ENCODE data around the gene MFSD12.
A peak's percentile ranks its signal among the peaks of the same experiment; 100 is the strongest.

MFSD12 gene

DNA sequence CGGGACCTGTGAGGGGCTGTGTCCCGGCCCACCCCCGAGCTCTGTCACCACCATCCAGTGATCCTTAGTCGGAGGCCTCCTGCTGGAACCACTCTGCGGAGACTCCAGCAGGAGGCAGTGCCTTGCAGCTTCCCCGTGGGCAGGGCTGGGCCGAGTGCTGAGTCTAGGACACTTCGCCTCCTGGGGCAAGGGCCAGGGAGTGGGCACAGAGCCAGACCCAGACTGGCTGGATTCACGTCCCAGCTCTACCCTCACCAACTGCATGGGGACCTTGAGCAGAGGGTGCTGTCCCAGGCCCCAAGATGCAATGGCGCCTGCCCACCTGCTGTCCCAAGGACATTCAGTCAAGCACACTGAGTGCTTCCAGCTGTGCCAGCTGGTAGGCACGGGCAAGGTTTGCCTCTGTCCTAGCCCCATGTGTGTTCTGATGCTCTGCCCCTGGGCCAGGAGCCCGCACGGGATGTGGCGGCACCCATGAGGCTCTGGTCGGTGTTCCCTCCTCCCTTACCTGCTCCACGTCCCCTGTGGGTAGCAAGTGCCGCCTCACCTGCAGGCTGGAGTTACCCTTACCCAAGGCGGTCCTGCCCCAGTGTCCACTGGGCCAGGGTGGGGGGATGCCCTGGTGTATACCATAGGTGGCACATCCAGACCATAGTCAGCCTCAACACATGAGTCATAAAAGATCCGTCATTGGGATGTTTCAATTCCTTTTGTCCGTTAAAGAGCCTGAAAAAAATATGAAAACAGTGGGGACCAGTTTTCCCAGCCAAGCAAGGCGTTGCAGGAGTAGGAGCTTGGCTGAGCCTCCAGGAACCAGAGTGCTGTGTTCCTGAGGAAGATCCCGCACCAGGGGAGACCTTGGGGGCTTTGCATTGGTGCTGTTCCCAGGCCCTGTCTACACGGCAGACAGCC is 43.9 kb downstream of the MFSD12 start:
- no peak overlapping the region for H3K27ac ChIP-seq

DNA sequence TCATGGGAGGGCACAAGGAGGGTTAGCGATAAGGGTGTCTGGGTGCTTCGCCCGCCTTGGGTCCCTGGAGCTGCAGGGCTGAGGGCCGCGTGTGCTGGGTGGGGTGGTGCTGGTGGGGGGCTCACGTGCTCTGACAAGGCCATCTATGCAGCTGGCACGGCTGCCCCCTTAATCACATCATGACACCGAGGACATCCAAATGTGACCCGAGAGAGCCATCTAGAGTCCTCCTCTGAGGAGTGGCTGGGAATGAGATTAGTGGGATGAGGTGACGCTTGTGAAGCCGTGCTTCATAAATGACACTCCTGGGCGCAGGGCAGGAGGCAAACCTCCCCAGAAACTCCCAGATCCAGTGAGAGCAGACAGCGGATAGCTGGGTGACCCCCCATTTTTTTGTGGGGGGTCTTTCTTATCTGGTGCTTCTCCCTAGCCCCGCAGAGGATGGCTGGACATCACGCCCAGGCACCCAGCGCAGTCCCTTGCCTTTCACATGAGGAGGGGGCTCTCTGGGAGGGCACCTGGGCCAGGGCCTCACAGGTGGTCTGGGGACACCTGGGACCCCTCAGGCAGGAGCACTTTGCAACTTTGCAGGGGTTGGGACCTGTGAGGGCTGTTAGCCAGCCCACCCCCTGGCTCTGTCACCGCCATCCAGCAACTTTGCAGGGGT is 44.7 kb downstream of the MFSD12 start:
- peaks cover 14% of the 10 kb centered on the region for H3K36me3 ChIP-seq (replicated peaks)
- no peaks in the 10 kb centered on the region for H3K27me3 ChIP-seq (replicated peaks)
- in situ Hi-C loops (cut with HindIII; ENCODE audit: low pct_ligation_motif_present, low sequenced_read_pairs), result no loop called here
- TF ChIP-seq, protein P1, sequence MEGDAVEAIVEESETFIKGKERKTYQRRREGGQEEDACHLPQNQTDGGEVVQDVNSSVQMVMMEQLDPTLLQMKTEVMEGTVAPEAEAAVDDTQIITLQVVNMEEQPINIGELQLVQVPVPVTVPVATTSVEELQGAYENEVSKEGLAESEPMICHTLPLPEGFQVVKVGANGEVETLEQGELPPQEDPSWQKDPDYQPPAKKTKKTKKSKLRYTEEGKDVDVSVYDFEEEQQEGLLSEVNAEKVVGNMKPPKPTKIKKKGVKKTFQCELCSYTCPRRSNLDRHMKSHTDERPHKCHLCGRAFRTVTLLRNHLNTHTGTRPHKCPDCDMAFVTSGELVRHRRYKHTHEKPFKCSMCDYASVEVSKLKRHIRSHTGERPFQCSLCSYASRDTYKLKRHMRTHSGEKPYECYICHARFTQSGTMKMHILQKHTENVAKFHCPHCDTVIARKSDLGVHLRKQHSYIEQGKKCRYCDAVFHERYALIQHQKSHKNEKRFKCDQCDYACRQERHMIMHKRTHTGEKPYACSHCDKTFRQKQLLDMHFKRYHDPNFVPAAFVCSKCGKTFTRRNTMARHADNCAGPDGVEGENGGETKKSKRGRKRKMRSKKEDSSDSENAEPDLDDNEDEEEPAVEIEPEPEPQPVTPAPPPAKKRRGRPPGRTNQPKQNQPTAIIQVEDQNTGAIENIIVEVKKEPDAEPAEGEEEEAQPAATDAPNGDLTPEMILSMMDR (IDR thresholded peaks at IDR 0.05; ENCODE audit: low read depth, low read length, missing control alignments), result no peak
- no peak overlapping the region for H3K4me3 ChIP-seq (ENCODE audit: low read depth, low read length)
- no peak for DNase-seq
- no peak overlapping the region for H3K27ac ChIP-seq

More for the DNA sequence above, 43.9 kb downstream of the MFSD12 start:
- in situ Hi-C loops (cut with HindIII; ENCODE audit: low pct_ligation_motif_present, low sequenced_read_pairs), result no loop called here
- H3K27me3 ChIP-seq (replicated peaks), result no peaks in the 10 kb centered on the region
- no peak overlapping the region for H3K4me3 ChIP-seq (ENCODE audit: low read depth, low read length)
- H3K36me3 ChIP-seq (replicated peaks), result peaks cover 14% of the 10 kb centered on the region
- DNase-seq, result no peak
- TF ChIP-seq, protein P1 (IDR thresholded peaks at IDR 0.05; ENCODE audit: low read depth, low read length, missing control alignments), result peak; percentile 28

DNA sequence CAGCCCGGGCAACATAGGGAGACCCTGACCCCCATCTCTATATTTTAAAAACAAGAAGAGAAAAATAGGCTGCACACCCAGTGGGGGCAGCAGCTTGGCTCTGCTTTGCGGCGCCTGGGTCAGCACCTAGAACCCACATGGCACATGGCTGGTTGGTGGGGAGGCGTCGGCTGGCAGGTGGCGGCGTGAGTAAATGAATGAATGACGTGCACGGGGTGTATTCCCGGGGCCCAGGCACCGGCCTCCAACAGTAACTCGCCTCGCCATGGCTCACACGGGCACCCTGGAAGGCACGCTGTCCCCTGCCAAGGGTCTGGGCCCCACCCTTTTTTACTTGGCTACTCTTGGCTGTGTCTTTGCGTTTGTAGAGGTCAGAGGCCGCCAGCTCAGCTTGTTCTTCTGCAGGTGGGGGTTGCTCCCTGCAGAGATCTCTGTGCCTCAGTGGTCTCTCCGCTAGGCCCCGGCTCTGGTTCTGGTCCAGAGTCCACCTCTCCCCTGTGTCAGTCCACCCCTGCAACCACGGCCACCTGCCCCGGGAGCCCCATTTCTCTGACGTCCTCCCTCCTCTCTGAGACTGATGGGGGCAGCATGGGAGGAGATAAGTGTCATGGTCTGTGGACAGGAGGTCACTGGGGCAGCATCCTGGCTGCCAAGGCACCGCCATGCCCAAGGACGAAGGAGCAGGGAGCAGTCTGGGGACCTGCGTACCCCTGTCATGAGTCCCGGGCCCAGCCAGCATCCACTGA is 45.7 kb downstream of the MFSD12 start:
- no peak for DNase-seq
- Histone ChIP-seq H3K4me3 (ENCODE audit: low read depth, low read length) (no peak overlapping the region), H3K27ac (no peak overlapping the region), H3K27me3 (replicated peaks) (no peaks in the 10 kb centered on the region), H3K36me3 (replicated peaks) (peaks cover 14% of the 10 kb centered on the region)
- TF ChIP-seq, protein P1 (IDR thresholded peaks at IDR 0.05; ENCODE audit: low read depth, low read length, missing control alignments), result no peak
- in situ Hi-C loops (cut with HindIII; ENCODE audit: low pct_ligation_motif_present, low sequenced_read_pairs), result no loop called here

DNA sequence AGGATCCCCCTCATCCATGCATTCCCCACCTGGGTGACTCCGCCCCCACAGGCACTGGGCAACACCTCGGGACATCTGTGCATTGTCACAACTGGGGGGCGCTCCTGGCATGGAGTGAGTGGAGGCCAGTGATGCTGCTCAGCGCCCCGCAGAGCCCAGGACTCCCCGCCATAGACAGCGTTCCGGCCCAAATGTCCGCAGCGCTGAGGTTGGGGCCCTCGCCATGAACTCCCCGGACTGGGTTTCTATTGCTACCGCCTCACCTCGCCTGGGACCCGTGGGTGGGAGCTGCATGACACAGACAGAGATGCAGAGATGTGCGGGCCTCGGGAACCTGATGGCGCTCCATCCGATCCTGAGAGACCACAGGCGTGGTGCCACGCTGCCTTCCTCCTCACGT is 46.7 kb downstream of the MFSD12 start:
- in situ Hi-C loops (cut with HindIII; ENCODE audit: low pct_ligation_motif_present, low sequenced_read_pairs), result no loop called here
- DNase-seq, result no peak
- Histone ChIP-seq H3K36me3 (replicated peaks) (peaks cover 16% of the 10 kb centered on the region), H3K4me3 (ENCODE audit: low read depth, low read length) (no peak overlapping the region), H3K27me3 (replicated peaks) (no peaks in the 10 kb centered on the region), H3K27ac (no peak overlapping the region)
- TF ChIP-seq, protein P1 (IDR thresholded peaks at IDR 0.05; ENCODE audit: low read depth, low read length, missing control alignments), result no peak

DNA sequence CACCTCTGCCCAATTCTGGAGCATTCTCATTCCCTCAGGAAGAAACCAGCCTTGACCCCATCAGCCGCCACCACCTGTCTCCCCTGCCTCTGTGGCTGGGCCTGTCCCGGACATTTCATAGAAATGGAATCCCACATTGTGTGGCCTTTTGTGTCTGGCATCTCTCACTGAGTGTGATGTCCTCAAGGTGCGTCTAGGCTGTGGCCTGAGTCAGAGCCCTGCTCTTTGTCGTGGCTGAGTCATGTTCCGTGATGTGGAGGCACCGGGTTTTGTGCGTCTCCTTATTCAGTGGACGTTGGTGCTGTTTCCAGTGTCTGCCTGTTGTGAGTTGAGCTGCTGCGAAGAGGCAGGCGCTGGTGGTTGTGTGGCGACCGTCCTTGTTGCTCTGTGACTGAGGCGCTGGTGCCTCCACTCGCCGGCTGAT is 47.8 kb downstream of the MFSD12 start:
- H3K27ac ChIP-seq, result peak overlapping the region; percentile 53
- in situ Hi-C loops (cut with HindIII; ENCODE audit: low pct_ligation_motif_present, low sequenced_read_pairs), result no loop called here
- TF ChIP-seq, protein P1 (IDR thresholded peaks at IDR 0.05; ENCODE audit: low read depth, low read length, missing control alignments), result no peak
- H3K27me3 ChIP-seq (replicated peaks), result no peaks in the 10 kb centered on the region
- DNase-seq, result peak; percentile 68
- peaks cover 16% of the 10 kb centered on the region for H3K36me3 ChIP-seq (replicated peaks)
- no peak overlapping the region for H3K4me3 ChIP-seq (ENCODE audit: low read depth, low read length)
